KOPT-K1 (cell line): ENCODE results near the gene RSAD1.
A peak's percentile ranks its signal among the peaks of the same experiment; 100 is the strongest.

Experiments used
- H3K27ac ChIP-seq: fragments of 200-600 bp; sonication (generic); 2 replicates; pipeline ENCODE4 v1.5.1; 2016; ENCODE audit warnings: antibody characterized with exemption, mild to moderate bottlenecking, low read depth, low read length; ENCODE audit not compliant: poor library complexity, severe bottlenecking
- H3K36me3 ChIP-seq: fragments of 200-600 bp; sonication (generic); 2 replicates; pipeline ENCODE4 v1.5.1; 2017; ENCODE audit warnings: antibody characterized with exemption, mild to moderate bottlenecking, low read length, moderate library complexity; ENCODE audit not compliant: insufficient read depth
- H3K9me3 ChIP-seq: fragments of 200-600 bp; sonication (generic); 2 replicates; pipeline ENCODE4 v1.5.1; 2017; ENCODE audit warnings: antibody characterized with exemption, low read length, mild to moderate bottlenecking; ENCODE audit not compliant: insufficient read depth, poor library complexity, severe bottlenecking

Gene RSAD1

DNA sequence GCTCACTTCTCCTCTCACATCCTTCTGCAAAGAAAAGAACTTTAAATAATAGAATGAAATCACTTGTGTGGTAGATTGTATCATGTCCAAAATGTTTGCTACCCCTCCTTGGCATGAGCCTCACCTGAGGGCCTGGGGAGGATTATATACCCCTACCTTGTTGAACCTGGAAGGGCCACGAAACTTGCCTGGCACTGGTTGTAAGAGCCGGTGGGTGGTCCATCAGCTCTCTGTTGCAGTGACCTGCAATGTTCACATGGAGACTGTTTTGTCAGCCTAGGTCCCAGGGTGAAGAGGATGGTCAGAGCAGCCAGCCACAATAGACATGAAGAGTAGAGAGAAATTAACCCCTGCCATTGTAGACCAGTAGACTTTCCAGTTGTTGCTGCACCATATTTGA lies 10.2 kb downstream of the RSAD1 start:
- Histone ChIP-seq H3K9me3 (no peaks in the 10 kb centered on the region), H3K36me3 (peaks cover 40% of the 10 kb centered on the region), H3K27ac (no peak overlapping the region)

DNA sequence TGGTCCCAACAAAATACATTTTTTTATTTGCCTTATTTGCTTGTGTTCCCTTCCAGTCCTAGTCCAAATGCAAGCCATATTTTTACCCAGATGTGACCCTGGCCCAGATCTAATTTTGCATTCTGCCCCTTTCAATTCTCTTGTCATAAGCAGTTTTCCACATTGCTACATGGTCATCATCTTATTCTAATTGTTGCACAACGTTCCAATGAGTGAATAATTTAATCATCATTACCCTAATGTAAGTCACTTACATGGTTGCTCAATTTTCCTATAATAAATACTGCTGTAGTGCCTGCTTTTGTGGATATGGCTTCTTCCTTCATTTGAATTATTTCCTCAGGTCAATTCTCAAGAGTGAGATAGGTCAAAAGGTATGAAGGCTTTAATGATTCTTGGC lies 12.8 kb downstream of the RSAD1 start:
- Histone ChIP-seq H3K9me3 (no peaks in the 10 kb centered on the region), H3K36me3 (peaks cover 16% of the 10 kb centered on the region; the same call in 1 of the 2 replicates), H3K27ac (no peak overlapping the region)

DNA sequence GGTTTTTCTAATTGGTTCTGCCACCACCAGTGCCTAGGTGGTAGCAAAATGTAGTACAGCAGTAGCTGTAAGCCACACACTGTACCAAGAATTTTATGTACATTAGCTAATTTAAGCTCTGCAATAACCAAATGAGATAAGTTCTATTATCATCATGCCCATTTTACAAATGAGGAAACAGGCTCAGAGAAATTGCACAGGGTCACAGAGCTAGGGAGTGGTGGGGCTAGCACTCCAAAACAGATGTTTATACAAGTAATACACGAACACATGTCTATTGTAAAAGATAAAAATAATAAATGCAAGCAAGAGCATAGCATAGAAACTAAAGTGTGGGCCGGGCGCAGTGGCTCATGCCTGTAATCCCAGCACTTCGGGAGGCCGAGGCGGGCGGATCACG lies 13.6 kb downstream of the RSAD1 start:
- peaks cover 10% of the 10 kb centered on the region; the same call in 1 of the 2 replicates for H3K36me3 ChIP-seq
- no peak overlapping the region for H3K27ac ChIP-seq
- no peaks in the 10 kb centered on the region for H3K9me3 ChIP-seq

DNA sequence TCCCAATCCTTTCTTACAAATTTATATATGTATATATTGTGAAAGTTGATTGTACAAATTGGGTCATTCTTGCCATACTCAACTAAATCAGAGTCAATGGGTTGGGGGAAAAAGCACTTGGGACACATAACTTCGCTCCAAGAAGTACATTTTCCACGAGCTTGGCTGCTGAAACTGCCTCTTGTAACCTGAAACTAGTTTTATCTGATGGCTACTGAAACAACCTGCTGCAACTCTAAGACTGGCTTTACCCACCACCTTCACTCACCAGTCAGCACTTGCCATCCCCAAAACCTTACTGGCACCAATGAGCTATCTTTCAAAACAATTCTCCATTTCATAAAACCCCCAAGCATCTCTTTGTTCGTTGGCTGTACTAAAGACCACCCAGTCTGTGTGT lies 15.1 kb downstream of the RSAD1 start:
- Histone ChIP-seq H3K36me3 (no peaks in the 10 kb centered on the region), H3K27ac (no peak overlapping the region), H3K9me3 (no peaks in the 10 kb centered on the region)

DNA sequence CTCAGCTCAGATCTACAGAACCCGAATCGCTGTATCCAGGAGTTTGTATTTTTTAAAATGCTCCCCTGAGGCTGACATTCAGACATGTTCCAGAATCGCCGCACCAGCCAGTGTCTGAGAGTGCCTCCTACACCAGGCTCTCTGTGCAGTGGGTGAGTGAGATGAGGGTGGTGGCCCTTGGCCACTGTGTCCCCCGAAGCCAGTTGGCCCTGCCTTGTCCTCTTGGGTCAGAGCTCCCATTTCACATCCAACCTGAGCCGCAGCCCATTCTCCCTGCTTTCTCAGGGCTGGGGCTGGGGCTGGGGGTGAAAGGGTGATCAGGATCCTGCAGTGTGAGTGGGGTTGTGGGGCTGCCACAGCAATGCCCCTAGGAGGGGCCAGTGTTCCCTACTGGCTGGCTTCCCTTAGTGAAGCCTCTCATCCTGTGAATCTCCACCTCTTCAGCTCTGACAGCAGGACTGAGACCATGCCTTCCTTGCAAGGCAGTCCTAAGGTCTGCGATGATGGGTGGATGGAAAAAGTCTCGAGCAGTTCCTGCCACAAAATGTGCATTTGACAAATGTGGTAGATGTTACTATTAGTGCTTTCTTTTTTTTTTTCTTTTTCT lies 16.7 kb downstream of the RSAD1 start:
- H3K9me3 ChIP-seq, result no peaks in the 10 kb centered on the region
- no peak overlapping the region for H3K27ac ChIP-seq
- H3K36me3 ChIP-seq, result no peaks in the 10 kb centered on the region

DNA sequence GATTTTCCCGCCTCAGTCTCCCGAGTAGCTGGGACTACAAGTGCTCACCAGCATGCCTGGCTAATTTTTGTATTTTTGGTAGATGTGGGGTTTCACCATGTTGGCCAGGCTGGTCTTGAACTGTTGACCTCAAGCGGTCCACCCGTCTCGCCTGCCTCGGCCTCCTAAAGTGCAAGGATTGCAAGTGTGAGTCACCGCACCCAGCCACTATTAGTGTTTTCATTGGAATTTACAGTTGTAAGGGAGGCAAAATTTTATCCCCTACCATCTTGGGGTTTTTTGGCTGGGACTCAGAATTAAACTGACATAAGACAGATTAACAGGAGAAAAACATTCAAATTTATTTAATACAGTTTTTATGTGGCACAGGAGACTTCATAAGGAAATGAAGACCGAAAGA lies 17.3 kb downstream of the RSAD1 start:
- no peaks in the 10 kb centered on the region for H3K36me3 ChIP-seq
- H3K9me3 ChIP-seq, result no peaks in the 10 kb centered on the region
- no peak overlapping the region for H3K27ac ChIP-seq

DNA sequence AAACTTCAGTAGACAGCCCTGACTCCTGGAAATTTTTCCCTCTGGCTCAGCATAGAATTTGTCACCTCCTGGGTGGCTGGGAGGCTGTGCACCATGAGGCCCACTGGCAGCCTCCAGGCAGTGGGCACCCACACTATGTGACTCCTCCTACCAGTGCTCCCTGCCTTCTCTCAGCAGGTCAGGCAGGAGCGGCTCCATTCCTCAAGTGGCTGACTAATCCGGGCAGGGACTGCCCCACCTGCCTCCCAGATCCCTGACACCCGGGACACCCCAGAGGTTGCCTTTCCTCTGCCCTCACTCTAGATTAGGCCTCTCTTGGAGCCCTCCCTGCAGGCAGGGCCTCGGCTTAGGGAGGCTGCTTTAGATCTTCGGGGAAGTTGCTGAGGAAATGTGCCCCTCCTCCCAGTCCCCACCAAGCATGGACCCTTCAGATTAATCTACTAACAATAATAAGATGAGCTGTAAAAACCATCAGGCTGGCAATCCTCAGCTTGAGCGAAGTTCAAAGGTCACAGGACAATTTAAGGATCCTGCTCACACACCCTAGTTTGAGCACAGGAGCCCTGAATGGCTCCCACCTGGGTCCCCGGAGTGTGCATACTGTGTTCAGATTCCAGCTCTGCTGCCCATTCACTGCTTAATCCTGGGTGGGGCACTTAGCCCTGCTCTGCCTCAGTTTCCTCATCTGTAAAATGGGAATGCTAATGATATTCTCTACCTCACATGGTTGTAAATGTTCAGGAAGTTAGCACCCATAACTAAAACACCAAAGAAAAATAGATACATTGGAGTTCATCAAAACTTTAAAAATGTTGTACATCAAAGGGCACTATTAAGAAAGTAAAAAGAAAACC lies 19.6 kb downstream of the RSAD1 start:
- no peaks in the 10 kb centered on the region for H3K9me3 ChIP-seq
- no peak overlapping the region for H3K27ac ChIP-seq
- H3K36me3 ChIP-seq, result no peaks in the 10 kb centered on the region

DNA sequence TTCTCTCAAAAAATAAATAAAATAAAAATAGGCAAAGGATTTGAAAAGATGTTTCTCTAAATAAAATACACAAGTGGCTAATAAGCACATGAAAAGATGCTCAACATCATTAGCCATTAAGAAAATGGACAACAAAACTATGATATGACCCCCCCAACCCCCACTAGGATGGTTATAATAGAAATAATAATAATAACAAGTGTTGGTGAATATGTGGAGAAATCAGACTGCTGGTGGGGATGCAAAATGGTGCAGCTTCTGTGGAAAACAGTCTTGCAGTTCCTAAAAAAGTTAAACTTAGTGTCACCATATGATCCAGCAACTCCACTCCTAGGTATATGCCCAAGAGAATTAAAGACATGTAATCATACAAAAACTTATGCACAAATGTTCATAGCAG lies 20.6 kb downstream of the RSAD1 start:
- no peak overlapping the region for H3K27ac ChIP-seq
- no peaks in the 10 kb centered on the region for H3K9me3 ChIP-seq
- H3K36me3 ChIP-seq, result no peaks in the 10 kb centered on the region

DNA sequence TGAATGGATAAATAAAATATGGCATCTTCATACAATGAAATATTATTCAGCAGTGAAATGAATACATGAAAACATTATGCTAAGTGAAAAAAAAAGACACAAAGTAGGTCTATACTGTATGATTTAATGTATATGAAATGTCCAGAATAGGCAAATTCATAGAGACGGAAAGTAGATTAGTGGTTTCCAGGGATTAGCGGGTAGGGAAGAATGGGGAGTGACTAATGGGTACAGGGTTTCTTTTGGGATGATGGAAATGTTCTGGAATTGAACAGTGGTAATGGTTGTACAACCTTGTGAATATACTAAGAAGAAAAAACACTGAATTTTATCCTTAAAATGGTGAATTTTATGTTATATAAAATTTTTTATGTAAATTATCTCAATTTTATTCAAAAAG lies 21.1 kb downstream of the RSAD1 start:
- Histone ChIP-seq H3K9me3 (no peaks in the 10 kb centered on the region), H3K27ac (no peak overlapping the region), H3K36me3 (no peaks in the 10 kb centered on the region)

DNA sequence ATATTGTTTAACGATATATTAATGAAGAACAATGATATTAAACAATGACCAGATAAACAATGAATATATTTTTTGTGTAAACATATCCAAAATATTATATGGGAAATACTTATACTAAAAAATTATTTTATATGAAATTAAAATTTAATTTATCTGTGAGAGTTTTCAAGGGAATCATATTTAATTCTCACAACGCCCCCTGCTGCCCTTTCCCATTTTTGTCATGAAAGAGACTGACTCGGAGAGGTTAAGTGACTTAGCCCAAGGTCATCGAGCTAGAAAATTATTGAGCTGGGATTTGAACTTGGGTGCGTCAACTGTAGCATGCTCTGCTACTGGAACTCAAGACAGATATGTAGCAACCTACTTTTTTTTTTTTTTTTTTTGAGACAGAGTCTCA lies 22.4 kb downstream of the RSAD1 start:
- no peak overlapping the region for H3K27ac ChIP-seq
- H3K9me3 ChIP-seq, result no peaks in the 10 kb centered on the region
- no peaks in the 10 kb centered on the region for H3K36me3 ChIP-seq

DNA sequence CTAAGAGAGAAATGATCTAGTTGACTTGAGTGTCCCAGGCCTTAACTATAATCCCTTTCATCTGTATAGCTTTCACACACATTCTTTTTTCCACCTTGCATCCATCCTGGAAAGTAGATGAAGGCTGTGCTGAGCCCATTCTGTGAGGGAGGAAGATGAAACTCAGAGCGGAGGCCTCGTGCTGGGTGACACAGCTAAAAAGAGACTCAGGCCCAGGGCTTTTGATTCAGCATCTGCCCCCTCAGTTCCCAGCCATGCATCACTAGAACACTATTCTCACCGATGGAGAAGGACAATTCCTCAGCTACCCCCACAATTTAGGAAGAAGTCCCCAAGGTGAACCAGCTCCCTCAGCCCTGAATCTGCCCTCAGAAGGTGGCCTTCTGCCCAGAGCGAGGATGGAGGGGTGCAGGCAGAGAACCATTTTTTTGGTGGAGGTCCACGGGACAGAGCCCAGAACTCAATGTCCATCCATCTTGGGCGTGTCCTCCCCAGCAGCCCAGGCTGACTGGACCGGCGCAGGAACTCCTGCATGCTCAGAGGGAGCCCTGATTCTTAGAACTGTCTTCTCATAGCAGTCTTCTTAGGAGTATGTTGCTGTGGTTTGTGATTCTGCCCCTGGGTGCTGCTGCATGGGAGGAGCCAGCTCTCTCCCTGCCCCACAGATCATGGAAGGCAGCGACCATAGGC lies 23.8 kb downstream of the RSAD1 start:
- Histone ChIP-seq H3K27ac (no peak overlapping the region), H3K36me3 (no peaks in the 10 kb centered on the region), H3K9me3 (no peaks in the 10 kb centered on the region)

DNA sequence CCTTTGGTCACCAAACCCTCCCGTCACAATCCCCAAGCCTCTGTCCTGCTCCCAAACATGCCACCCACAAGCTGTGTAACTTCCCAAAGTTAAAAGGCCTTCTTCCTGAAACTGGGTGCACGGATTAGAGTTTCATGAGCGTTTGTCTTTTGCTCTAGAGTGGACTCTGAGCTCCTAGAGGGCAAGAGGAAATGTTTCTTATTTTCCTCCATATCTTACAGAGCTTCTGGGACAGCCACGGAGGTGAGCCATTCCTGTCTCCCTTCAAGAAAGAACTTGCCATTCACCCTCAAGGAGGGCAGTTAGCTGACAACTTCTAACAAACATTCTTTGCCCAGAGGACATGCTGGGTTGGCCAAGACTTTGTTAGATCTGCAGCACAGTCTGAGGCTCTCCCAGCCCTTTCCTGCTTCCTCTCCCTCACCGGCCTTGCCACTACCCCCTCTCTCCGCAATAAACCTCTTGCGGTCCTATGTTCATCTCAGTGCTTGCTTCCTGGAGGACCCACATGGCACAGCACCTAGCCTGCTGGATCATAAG lies 27.0 kb downstream of the RSAD1 start:
- H3K36me3 ChIP-seq, result no peaks in the 10 kb centered on the region
- no peaks in the 10 kb centered on the region for H3K9me3 ChIP-seq
- no peak overlapping the region for H3K27ac ChIP-seq

DNA sequence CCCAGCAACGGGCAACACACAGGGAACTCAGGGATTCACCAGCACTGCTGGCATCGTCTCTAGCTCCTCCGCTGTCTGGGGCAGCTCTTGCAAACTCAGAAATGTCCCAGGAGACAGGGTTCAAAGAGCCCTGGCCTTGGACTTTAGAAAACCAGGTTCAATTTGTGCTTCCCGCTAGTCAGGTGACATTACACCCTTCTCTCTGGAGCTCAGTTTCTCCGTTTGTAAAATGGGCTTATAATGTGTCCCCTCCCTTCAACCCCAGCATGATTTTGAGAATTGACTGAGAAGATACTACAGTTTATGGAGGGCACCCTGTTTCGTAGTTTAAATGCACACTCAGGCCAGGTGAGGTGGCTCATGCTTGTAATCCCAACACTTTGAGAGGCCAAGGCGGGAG lies 27.6 kb downstream of the RSAD1 start:
- Histone ChIP-seq H3K27ac (no peak overlapping the region), H3K36me3 (no peaks in the 10 kb centered on the region), H3K9me3 (no peaks in the 10 kb centered on the region)

DNA sequence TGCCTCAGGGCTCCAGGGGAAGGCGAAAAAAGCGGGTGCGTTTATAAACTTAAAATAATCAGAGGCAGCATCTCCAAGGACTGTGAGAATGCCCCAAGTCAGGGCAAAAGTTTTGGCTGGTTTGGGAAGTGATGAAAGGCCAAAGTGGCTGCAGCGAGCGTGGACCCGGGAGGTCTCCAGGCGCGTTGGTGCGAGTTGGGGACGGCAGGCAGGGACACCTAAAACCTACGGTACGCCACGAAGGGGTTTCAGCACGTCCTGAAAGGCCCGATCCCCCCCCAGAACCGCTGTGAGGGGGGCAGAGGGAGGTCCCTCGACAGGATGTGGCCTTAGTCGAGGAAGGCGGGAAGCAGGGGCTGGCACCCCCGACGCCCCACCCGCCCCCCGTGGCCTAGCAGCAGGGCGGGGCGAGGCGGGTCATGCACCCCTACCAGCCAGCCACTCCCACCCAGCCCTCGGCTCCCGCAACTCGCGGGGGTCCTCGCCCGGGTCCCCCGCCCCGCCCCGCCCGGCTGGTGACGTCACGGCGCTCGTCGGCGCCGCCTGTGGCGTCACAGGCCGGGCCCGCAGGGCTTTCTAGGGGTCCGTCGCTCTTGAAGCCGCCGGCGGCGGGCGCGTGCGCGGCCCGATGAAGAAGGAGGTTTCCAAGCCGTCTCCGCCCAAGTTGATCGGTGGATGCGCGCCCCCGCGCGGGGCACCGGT lies 29.4 kb downstream of the RSAD1 start, which contains the start of gene MYCBPAP:
MYCBPAP (plus strand) TSS at position 569 of the 702 bp plus-strand sequence. CDS start 236 bp downstream, outside the sequence.
- peak within 1 kb of the TSS; percentile 74 for H3K27ac ChIP-seq
- no peaks in the 10 kb centered on the region for H3K36me3 ChIP-seq

More for the DNA sequence above, 29.4 kb downstream of the RSAD1 start, which contains the start of gene MYCBPAP:
- no peaks in the 10 kb centered on the region for H3K9me3 ChIP-seq
